Measurements from ENCODE around the gene RBFOX2.

RBFOX2 gene

GRCh38 chr22:35861451-35861850, 167.2 kb downstream of the RBFOX2 start:
- no peak for DNase-seq

- DNase-seq, result no peak
These were observed 167.8 kb downstream of the RBFOX2 start for GRCh38 chr22:35860837-35861236.

GRCh38 chr22:35860087-35860733, 168.4 kb downstream of the RBFOX2 start:
- DNase-seq, result no peak

GRCh38 chr22:35854334-35854733, 174.3 kb downstream of the RBFOX2 start:
- no peak for DNase-seq

- DNase-seq, result no peak
These were observed 176.5 kb downstream of the RBFOX2 start for GRCh38 chr22:35852076-35852475.

- DNase-seq, result no peak
These were observed 177.8 kb downstream of the RBFOX2 start for GRCh38 chr22:35850831-35851230.

- no peak for DNase-seq
These were observed 181.8 kb downstream of the RBFOX2 start for GRCh38 chr22:35846804-35847203.

- DNase-seq, result no peak
These were observed 183.7 kb downstream of the RBFOX2 start for GRCh38 chr22:35844886-35845285.

GRCh38 chr22:35842954-35843353, 185.7 kb downstream of the RBFOX2 start:
- DNase-seq, result peak; percentile 61

GRCh38 chr22:35842519-35842913, 186.1 kb downstream of the RBFOX2 start:
- DNase-seq, result no peak

GRCh38 chr22:35841907-35842518, 186.6 kb downstream of the RBFOX2 start:
- no peak for DNase-seq

- peak; percentile 100 for DNase-seq
These were observed 188.3 kb downstream of the RBFOX2 start for GRCh38 chr22:35840302-35840739.

GRCh38 chr22:35839841-35840301, 188.8 kb downstream of the RBFOX2 start:
- peak; percentile 26 for DNase-seq

- DNase-seq, result peak; percentile 87
These were observed 189.6 kb downstream of the RBFOX2 start for GRCh38 chr22:35838855-35839576.

- no peak for DNase-seq
These were observed 191.4 kb downstream of the RBFOX2 start for GRCh38 chr22:35837101-35837727.

GRCh38 chr22:35835998-35836691, 192.5 kb downstream of the RBFOX2 start:
- DNase-seq, result peak; percentile 92

GRCh38 chr22:35835267-35835997, 193.2 kb downstream of the RBFOX2 start:
- DNase-seq, result no peak

- DNase-seq, result no peak
These were observed 194.6 kb downstream of the RBFOX2 start for GRCh38 chr22:35834061-35834460.

- DNase-seq, result no peak
These were observed 198.3 kb downstream of the RBFOX2 start for GRCh38 chr22:35830305-35830704.

GRCh38 chr22:35824256-35824655, 204.4 kb downstream of the RBFOX2 start:
- DNase-seq, result no peak

GRCh38 chr22:35821654-35822053, 207.0 kb downstream of the RBFOX2 start:
- no peak for DNase-seq

GRCh38 chr22:35819421-35819820, 209.2 kb downstream of the RBFOX2 start:
- no peak for DNase-seq
